ENCODE data around the gene PURB. TPM values are rescaled to one million over a fixed set of nuclear protein-coding genes. Genes with fewer than 3 reads are reported as not detected.

Gene PURB
- total RNA-seq, 1 donor from 2014 or later = 33.2 TPM

- no peak overlapping the region for H3K27ac Mint-ChIP-seq
- H3K36me3 Mint-ChIP-seq = no peaks in the 10 kb centered on the region
- no peak overlapping the region for H3K4me3 Mint-ChIP-seq
- no peaks in the 10 kb centered on the region for H3K9me3 Mint-ChIP-seq
- H3K27me3 Mint-ChIP-seq (ENCODE audit: low read depth) = peaks cover 10% of the 10 kb centered on the region
- TF ChIP-seq CTCF (IDR thresholded peaks at IDR 0.05; ENCODE audit: unreplicated experiment) = no peak
- no peaks in the 10 kb centered on the region for H3K4me1 Mint-ChIP-seq
- no peak for DNase-seq (ENCODE audit: low spot score in 2 of 2, unreplicated experiment in 2 of 2)
Observed at GRCh38 chr7:44891791-44892190, 6.5 kb upstream of the PURB start.

GRCh38 chr7:44891372-44891771, 6.0 kb upstream of the PURB start:
- no peak for TF ChIP-seq CTCF (IDR thresholded peaks at IDR 0.05; ENCODE audit: unreplicated experiment)
- no peaks in the 10 kb centered on the region for H3K36me3 Mint-ChIP-seq
- no peak for DNase-seq (ENCODE audit: low spot score in 2 of 2, unreplicated experiment in 2 of 2)
- H3K27ac Mint-ChIP-seq = no peak overlapping the region
- no peaks in the 10 kb centered on the region for H3K4me1 Mint-ChIP-seq
- H3K4me3 Mint-ChIP-seq = no peak overlapping the region
- no peaks in the 10 kb centered on the region for H3K9me3 Mint-ChIP-seq
- H3K27me3 Mint-ChIP-seq (ENCODE audit: low read depth) = peaks cover 10% of the 10 kb centered on the region

- Mint-ChIP-seq H3K4me3 (no peak overlapping the region), H3K4me1 (peaks cover 9% of the 10 kb centered on the region), H3K27ac (no peak overlapping the region), H3K36me3 (peaks cover 3% of the 10 kb centered on the region), H3K9me3 (no peaks in the 10 kb centered on the region), H3K27me3 (ENCODE audit: low read depth) (peaks cover 4% of the 10 kb centered on the region)
- TF ChIP-seq CTCF (IDR thresholded peaks at IDR 0.05; ENCODE audit: unreplicated experiment) = no peak
- DNase-seq (ENCODE audit: low spot score in 2 of 2, unreplicated experiment in 2 of 2) = no peak
Observed at GRCh38 chr7:44889086-44889781, 3.9 kb upstream of the PURB start.

GRCh38 chr7:44887293-44887692, 2.0 kb upstream of the PURB start:
- TF ChIP-seq CTCF (IDR thresholded peaks at IDR 0.05; ENCODE audit: unreplicated experiment) = no peak
- Mint-ChIP-seq H3K27me3 (ENCODE audit: low read depth) (peaks cover 2% of the 10 kb centered on the region), H3K4me1 (peaks cover 27% of the 10 kb centered on the region), H3K27ac (no peak overlapping the region), H3K9me3 (no peaks in the 10 kb centered on the region), H3K36me3 (peaks cover 3% of the 10 kb centered on the region), H3K4me3 (no peak overlapping the region)
- no peak for DNase-seq (ENCODE audit: low spot score in 2 of 2, unreplicated experiment in 2 of 2)

GRCh38 chr7:44884621-44885393, 523 bp downstream of the PURB start:
- peaks cover 49% of the 10 kb centered on the region for H3K4me1 Mint-ChIP-seq
- H3K27me3 Mint-ChIP-seq (ENCODE audit: low read depth) = no peaks in the 10 kb centered on the region
- H3K36me3 Mint-ChIP-seq = peaks cover 8% of the 10 kb centered on the region
- no peaks in the 10 kb centered on the region for H3K9me3 Mint-ChIP-seq
- peak overlapping the region; percentile 98 for H3K27ac Mint-ChIP-seq
- no peak for TF ChIP-seq CTCF (IDR thresholded peaks at IDR 0.05; ENCODE audit: unreplicated experiment)
- DNase-seq (ENCODE audit: low spot score in 2 of 2, unreplicated experiment in 2 of 2) = peak; percentile 48 to 71
- peak overlapping the region; percentile 92 for H3K4me3 Mint-ChIP-seq

Measured in mesothelial cell of epicardium (in vitro differentiated cells).